GM21515 (cell line): ENCODE results near the gene TLCD3A.
A peak's percentile ranks its signal among the peaks of the same experiment; 100 is the strongest.
"Not testable (repeated sequence)": the region's sequence is repeated elsewhere in the genome, so short reads cannot be mapped to it uniquely, and the experiment has no call there.

Experiments
- ATAC-seq: cut with Tn5 transposase; IDR thresholded peaks from one replicate; pipeline ENCODE4 v1.9.1; 2021; ENCODE audit not compliant: unreplicated experiment

TLCD3A gene

GRCh38 chr17:732067-732901 lies at the start of gene TLCD3A:
TLCD3A (plus strand) TSS chr17:732596; CDS start chr17:732648, 52 bp downstream.
- peak; percentile 42 for ATAC-seq

- no peak for ATAC-seq
Measured at GRCh38 chr17:683040-683439, 49.4 kb upstream of the TLCD3A start.

GRCh38 chr17:683499-684254 lies 48.7 kb upstream of the TLCD3A start:
- no peak for ATAC-seq

GRCh38 chr17:685006-685405 lies 47.4 kb upstream of the TLCD3A start:
- ATAC-seq, result no peak

- no peak for ATAC-seq
Measured at GRCh38 chr17:688100-688989, 44.1 kb upstream of the TLCD3A start.

GRCh38 chr17:689556-690275 lies 42.7 kb upstream of the TLCD3A start:
- ATAC-seq, result no peak

GRCh38 chr17:690361-690760 lies 42.0 kb upstream of the TLCD3A start:
- no peak for ATAC-seq

- no peak for ATAC-seq
Measured at GRCh38 chr17:691423-691822, 41.0 kb upstream of the TLCD3A start.

GRCh38 chr17:692116-692515 lies 40.3 kb upstream of the TLCD3A start:
- no peak for ATAC-seq

GRCh38 chr17:693791-694638 lies 38.4 kb upstream of the TLCD3A start:
- no peak for ATAC-seq

GRCh38 chr17:696369-696768 lies 36.0 kb upstream of the TLCD3A start:
- ATAC-seq, result no peak

- no peak for ATAC-seq
Measured at GRCh38 chr17:697682-698081, 34.7 kb upstream of the TLCD3A start.

GRCh38 chr17:698096-698495 lies 34.3 kb upstream of the TLCD3A start:
- ATAC-seq, result not testable (repeated sequence)

- no peak for ATAC-seq
Measured at GRCh38 chr17:699345-699744, 33.1 kb upstream of the TLCD3A start.

GRCh38 chr17:700504-701094 lies 31.8 kb upstream of the TLCD3A start:
- no peak for ATAC-seq

GRCh38 chr17:703081-703875 lies 29.1 kb upstream of the TLCD3A start:
- no peak for ATAC-seq

- no peak for ATAC-seq
Measured at GRCh38 chr17:704111-704864, 28.1 kb upstream of the TLCD3A start.

GRCh38 chr17:705011-705410 lies 27.4 kb upstream of the TLCD3A start:
- ATAC-seq, result no peak
